Ascending aorta (tissue), 2 donors: ENCODE measurements around the gene AXL. TPM values are rescaled to one million over a fixed set of nuclear protein-coding genes. Genes with fewer than 3 reads are reported as not detected.

Experiments used
- DNase-seq, 2 donors: peaks; one replicate each; pipeline ENCODE4 v3.0.0-alpha.2; 2019; ENCODE audit warnings: low spot score in 2 of 2
- H3K27ac ChIP-seq, 2 donors: fragments of 200-600 bp; sonication (generic); one replicate each; pipeline ENCODE4 v1.5.1; 2016 to 2017; ENCODE audit warnings: mild to moderate bottlenecking in 1 of 2
- H3K27me3 ChIP-seq: fragments of 200-600 bp; sonication (generic); one replicate; pipeline ENCODE4 v1.5.1; 2017
- H3K36me3 ChIP-seq, 2 donors: fragments of 200-600 bp; sonication (generic); one replicate each; pipeline ENCODE4 v1.5.1; 2016
- H3K4me1 ChIP-seq, 2 donors: fragments of 200-600 bp; sonication (generic); one replicate each; pipeline ENCODE4 v1.5.1; 2016 to 2017; ENCODE audit warnings: mild to moderate bottlenecking in 1 of 2
- H3K4me3 ChIP-seq, 2 donors: fragments of 200-600 bp; sonication (generic); one replicate each; pipeline ENCODE4 v1.5.1; 2016 to 2017; ENCODE audit warnings: mild to moderate bottlenecking in 1 of 2
- H3K9me3 ChIP-seq, 2 donors: fragments of 200-600 bp; sonication (generic); one replicate each; pipeline ENCODE4 v1.5.1; 2016
- CTCF ChIP-seq, 3 experiments: fragments of 200-600 bp in 2 of 3; fragments of 450-650 bp in 1 of 3; sonication (generic) in 2 of 3; IDR thresholded peaks; one replicate each; pipeline ENCODE4 v1.5.1; 2016 to 2019; ENCODE audit warnings: antibody characterized with exemption in 3 of 3, mild to moderate bottlenecking in 1 of 3, moderate library complexity in 1 of 3
- intact Hi-C: fragments of 100-400 bp; cut with DNase I; formaldehyde crosslinking; loops from one replicate; pipeline ENCODE4 v1.15.1; 2023
- total RNA-seq: library from RNA; depleted of rRNA; stranded (reverse); fragments of >200 nt; gene quantifications from one replicate; pipeline ENCODE4 v1.1.0, GENCODE V29; 2016

The AXL gene
- total RNA-seq, 1 donor from 2014 or later, result 122 TPM

GRCh38 chr19:41241859-41242258, 22.8 kb downstream of the AXL start:
- no peak for TF ChIP-seq CTCF (IDR thresholded peaks at IDR 0.05)
- no peak for DNase-seq
- Histone ChIP-seq H3K36me3 (peaks cover 92 to 94% of the 10 kb centered on the region in 2 donors), H3K4me3 (no peak overlapping the region), H3K27me3 (no peaks in the 10 kb centered on the region), H3K4me1 (no peaks in the 10 kb centered on the region), H3K9me3 (no peaks in the 10 kb centered on the region), H3K27ac (no peak overlapping the region)
- intact Hi-C loops, result no loop called here

GRCh38 chr19:41244117-41244516, 25.1 kb downstream of the AXL start:
- no peaks in the 10 kb centered on the region for H3K27me3 ChIP-seq
- no peaks in the 10 kb centered on the region for H3K9me3 ChIP-seq
- peaks cover 90 to 93% of the 10 kb centered on the region in 2 donors for H3K36me3 ChIP-seq
- H3K4me3 ChIP-seq, result no peak overlapping the region
- intact Hi-C loops, result no loop called here
- H3K27ac ChIP-seq, result no peak overlapping the region
- no peaks in the 10 kb centered on the region for H3K4me1 ChIP-seq
- DNase-seq, result no peak
- TF ChIP-seq CTCF (IDR thresholded peaks at IDR 0.05), result no peak

GRCh38 chr19:41245843-41246242, 26.8 kb downstream of the AXL start:
- no peak overlapping the region for H3K4me3 ChIP-seq
- intact Hi-C loops, result no loop called here
- no peak for DNase-seq
- H3K4me1 ChIP-seq, result no peaks in the 10 kb centered on the region
- no peaks in the 10 kb centered on the region for H3K9me3 ChIP-seq
- H3K27ac ChIP-seq, result no peak overlapping the region
- TF ChIP-seq CTCF (IDR thresholded peaks at IDR 0.05), result no peak
- peaks cover 94% of the 10 kb centered on the region in 2 donors for H3K36me3 ChIP-seq
- H3K27me3 ChIP-seq, result no peaks in the 10 kb centered on the region

- no peak for TF ChIP-seq CTCF (IDR thresholded peaks at IDR 0.05)
- Histone ChIP-seq H3K9me3 (no peaks in the 10 kb centered on the region), H3K4me1 (no peaks in the 10 kb centered on the region), H3K36me3 (peaks cover 92 to 96% of the 10 kb centered on the region in 2 donors), H3K4me3 (no peak overlapping the region), H3K27ac (no peak overlapping the region), H3K27me3 (no peaks in the 10 kb centered on the region)
- intact Hi-C loops, result no loop called here
- DNase-seq, result no peak
Observed at GRCh38 chr19:41248895-41249294, 29.9 kb downstream of the AXL start.

- TF ChIP-seq CTCF (IDR thresholded peaks at IDR 0.05), result no peak
- intact Hi-C loops, result no loop called here
- H3K36me3 ChIP-seq, result peaks cover 92 to 94% of the 10 kb centered on the region in 2 donors
- H3K27me3 ChIP-seq, result no peaks in the 10 kb centered on the region
- H3K4me3 ChIP-seq, result no peak overlapping the region
- DNase-seq, result no peak
- H3K4me1 ChIP-seq, result no peaks in the 10 kb centered on the region
- no peak overlapping the region for H3K27ac ChIP-seq
- no peaks in the 10 kb centered on the region for H3K9me3 ChIP-seq
Observed at GRCh38 chr19:41249707-41250423, 30.8 kb downstream of the AXL start.
